ENCODE data around the gene TAOK3.
"Not testable (repeated sequence)": the region's sequence is repeated elsewhere in the genome, so short reads cannot be mapped to it uniquely, and the experiment has no call there.

Gene TAOK3

GRCh38 chr12:118308006-118308405, 64.7 kb downstream of the TAOK3 start:
- not testable (repeated sequence) for H3K36me3 Mint-ChIP-seq (ENCODE audit: low read depth); H3K27me3 Mint-ChIP-seq (ENCODE audit: low read depth); H3K9me3 Mint-ChIP-seq; H3K27ac Mint-ChIP-seq; H3K4me3 Mint-ChIP-seq
- H3K4me1 Mint-ChIP-seq (ENCODE audit: low read depth) = peaks cover 22% of the 10 kb centered on the region

- peaks cover 25% of the 10 kb centered on the region for H3K4me1 Mint-ChIP-seq (ENCODE audit: low read depth)
- H3K36me3 Mint-ChIP-seq (ENCODE audit: low read depth) = peaks cover 1% of the 10 kb centered on the region
- H3K4me3 Mint-ChIP-seq = peak overlapping the region; percentile 45
- no peaks in the 10 kb centered on the region for H3K9me3 Mint-ChIP-seq
- no peaks in the 10 kb centered on the region for H3K27me3 Mint-ChIP-seq (ENCODE audit: low read depth)
- peak overlapping the region; percentile 41 for H3K27ac Mint-ChIP-seq
These were observed 65.4 kb downstream of the TAOK3 start for GRCh38 chr12:118307069-118307954.

- no peaks in the 10 kb centered on the region for H3K27me3 Mint-ChIP-seq (ENCODE audit: low read depth)
- H3K4me3 Mint-ChIP-seq = no peak overlapping the region
- no peaks in the 10 kb centered on the region for H3K9me3 Mint-ChIP-seq
- no peak overlapping the region for H3K27ac Mint-ChIP-seq
- peaks cover 31% of the 10 kb centered on the region for H3K4me1 Mint-ChIP-seq (ENCODE audit: low read depth)
- peaks cover 3% of the 10 kb centered on the region for H3K36me3 Mint-ChIP-seq (ENCODE audit: low read depth)
These were observed 68.6 kb downstream of the TAOK3 start for GRCh38 chr12:118304093-118304492.

GRCh38 chr12:118302053-118302452, 70.7 kb downstream of the TAOK3 start:
- peaks cover 1% of the 10 kb centered on the region for H3K36me3 Mint-ChIP-seq (ENCODE audit: low read depth)
- no peak overlapping the region for H3K27ac Mint-ChIP-seq
- peaks cover 22% of the 10 kb centered on the region for H3K4me1 Mint-ChIP-seq (ENCODE audit: low read depth)
- H3K4me3 Mint-ChIP-seq = no peak overlapping the region
- H3K9me3 Mint-ChIP-seq = no peaks in the 10 kb centered on the region
- no peaks in the 10 kb centered on the region for H3K27me3 Mint-ChIP-seq (ENCODE audit: low read depth)

- Mint-ChIP-seq H3K4me3 (no peak overlapping the region), H3K9me3 (no peaks in the 10 kb centered on the region), H3K27ac (no peak overlapping the region), H3K4me1 (ENCODE audit: low read depth) (peaks cover 21% of the 10 kb centered on the region), H3K36me3 (ENCODE audit: low read depth) (peaks cover 1% of the 10 kb centered on the region), H3K27me3 (ENCODE audit: low read depth) (no peaks in the 10 kb centered on the region)
These were observed 72.8 kb downstream of the TAOK3 start for GRCh38 chr12:118299791-118300460.

GRCh38 chr12:118297284-118297683, 75.4 kb downstream of the TAOK3 start:
- peaks cover 13% of the 10 kb centered on the region for H3K4me1 Mint-ChIP-seq (ENCODE audit: low read depth)
- peaks cover 6% of the 10 kb centered on the region for H3K36me3 Mint-ChIP-seq (ENCODE audit: low read depth)
- H3K27ac Mint-ChIP-seq = no peak overlapping the region
- H3K4me3 Mint-ChIP-seq = no peak overlapping the region
- no peaks in the 10 kb centered on the region for H3K9me3 Mint-ChIP-seq
- no peaks in the 10 kb centered on the region for H3K27me3 Mint-ChIP-seq (ENCODE audit: low read depth)

- Mint-ChIP-seq H3K4me3 (no peak overlapping the region), H3K4me1 (ENCODE audit: low read depth) (no peaks in the 10 kb centered on the region), H3K27me3 (ENCODE audit: low read depth) (no peaks in the 10 kb centered on the region), H3K27ac (no peak overlapping the region), H3K9me3 (no peaks in the 10 kb centered on the region), H3K36me3 (ENCODE audit: low read depth) (peaks cover 4% of the 10 kb centered on the region)
These were observed 79.9 kb downstream of the TAOK3 start for GRCh38 chr12:118292836-118293235.

GRCh38 chr12:118290130-118290529, 82.6 kb downstream of the TAOK3 start:
- Mint-ChIP-seq H3K27me3 (ENCODE audit: low read depth) (no peaks in the 10 kb centered on the region), H3K27ac (no peak overlapping the region), H3K9me3 (no peaks in the 10 kb centered on the region), H3K36me3 (ENCODE audit: low read depth) (peaks cover 6% of the 10 kb centered on the region), H3K4me3 (no peak overlapping the region), H3K4me1 (ENCODE audit: low read depth) (peaks cover 2% of the 10 kb centered on the region)

- Mint-ChIP-seq H3K4me3 (no peak overlapping the region), H3K27me3 (ENCODE audit: low read depth) (no peaks in the 10 kb centered on the region), H3K36me3 (ENCODE audit: low read depth) (peaks cover 4% of the 10 kb centered on the region), H3K27ac (no peak overlapping the region), H3K4me1 (ENCODE audit: low read depth) (peaks cover 2% of the 10 kb centered on the region), H3K9me3 (no peaks in the 10 kb centered on the region)
These were observed 84.5 kb downstream of the TAOK3 start for GRCh38 chr12:118288174-118288573.

- H3K4me3 Mint-ChIP-seq = no peak overlapping the region
- H3K36me3 Mint-ChIP-seq (ENCODE audit: low read depth) = peaks cover 6% of the 10 kb centered on the region
- no peaks in the 10 kb centered on the region for H3K9me3 Mint-ChIP-seq
- no peak overlapping the region for H3K27ac Mint-ChIP-seq
- H3K4me1 Mint-ChIP-seq (ENCODE audit: low read depth) = peaks cover 2% of the 10 kb centered on the region
- H3K27me3 Mint-ChIP-seq (ENCODE audit: low read depth) = no peaks in the 10 kb centered on the region
These were observed 85.0 kb downstream of the TAOK3 start for GRCh38 chr12:118287728-118288127.

GRCh38 chr12:118282767-118283166, 89.9 kb downstream of the TAOK3 start:
- Mint-ChIP-seq H3K9me3 (peaks cover 10% of the 10 kb centered on the region), H3K4me3 (no peak overlapping the region), H3K36me3 (ENCODE audit: low read depth) (peaks cover 21% of the 10 kb centered on the region), H3K27ac (no peak overlapping the region), H3K4me1 (ENCODE audit: low read depth) (peaks cover 2% of the 10 kb centered on the region), H3K27me3 (ENCODE audit: low read depth) (no peaks in the 10 kb centered on the region)

GRCh38 chr12:118278288-118278687, 94.4 kb downstream of the TAOK3 start:
- not testable (repeated sequence) for H3K4me3 Mint-ChIP-seq; H3K27me3 Mint-ChIP-seq (ENCODE audit: low read depth); H3K27ac Mint-ChIP-seq; H3K4me1 Mint-ChIP-seq (ENCODE audit: low read depth)
- peaks cover 19% of the 10 kb centered on the region for H3K36me3 Mint-ChIP-seq (ENCODE audit: low read depth)
- H3K9me3 Mint-ChIP-seq = peaks cover 10% of the 10 kb centered on the region

- Mint-ChIP-seq H3K36me3 (ENCODE audit: low read depth) (peaks cover 5% of the 10 kb centered on the region), H3K4me1 (ENCODE audit: low read depth) (peaks cover 6% of the 10 kb centered on the region), H3K27me3 (ENCODE audit: low read depth) (no peaks in the 10 kb centered on the region), H3K9me3 (peaks cover 6% of the 10 kb centered on the region), H3K4me3 (peak overlapping the region; percentile 69), H3K27ac (no peak overlapping the region)
These were observed 98.6 kb downstream of the TAOK3 start for GRCh38 chr12:118274066-118274465.

GRCh38 chr12:118271770-118272417, 100.8 kb downstream of the TAOK3 start:
- Mint-ChIP-seq H3K27me3 (ENCODE audit: low read depth) (no peaks in the 10 kb centered on the region), H3K4me3 (no peak overlapping the region), H3K36me3 (ENCODE audit: low read depth) (peaks cover 3% of the 10 kb centered on the region), H3K27ac (no peak overlapping the region), H3K9me3 (no peaks in the 10 kb centered on the region), H3K4me1 (ENCODE audit: low read depth) (peaks cover 12% of the 10 kb centered on the region)

- H3K9me3 Mint-ChIP-seq = no peaks in the 10 kb centered on the region
- no peak overlapping the region for H3K27ac Mint-ChIP-seq
- no peak overlapping the region for H3K4me3 Mint-ChIP-seq
- peaks cover 12% of the 10 kb centered on the region for H3K4me1 Mint-ChIP-seq (ENCODE audit: low read depth)
- peaks cover 7% of the 10 kb centered on the region for H3K36me3 Mint-ChIP-seq (ENCODE audit: low read depth)
- H3K27me3 Mint-ChIP-seq (ENCODE audit: low read depth) = no peaks in the 10 kb centered on the region
These were observed 101.5 kb downstream of the TAOK3 start for GRCh38 chr12:118271183-118271582.

Data from T-helper 1 cell treated with Interleukin-12 subunit alpha and Interleukin-12 subunit beta and Interleukin-4 antibody, amounts not matched to agents 30 μg/mL and 1 μg/mL, for 36 hours (primary cell).